ENCODE measurements around the gene SCN2B. TPM values are rescaled to one million over a fixed set of nuclear protein-coding genes. Genes with fewer than 3 reads are reported as not detected.

Gene SCN2B
- total RNA-seq, 2 experiments from 2014 or later, result not detected

DNA sequence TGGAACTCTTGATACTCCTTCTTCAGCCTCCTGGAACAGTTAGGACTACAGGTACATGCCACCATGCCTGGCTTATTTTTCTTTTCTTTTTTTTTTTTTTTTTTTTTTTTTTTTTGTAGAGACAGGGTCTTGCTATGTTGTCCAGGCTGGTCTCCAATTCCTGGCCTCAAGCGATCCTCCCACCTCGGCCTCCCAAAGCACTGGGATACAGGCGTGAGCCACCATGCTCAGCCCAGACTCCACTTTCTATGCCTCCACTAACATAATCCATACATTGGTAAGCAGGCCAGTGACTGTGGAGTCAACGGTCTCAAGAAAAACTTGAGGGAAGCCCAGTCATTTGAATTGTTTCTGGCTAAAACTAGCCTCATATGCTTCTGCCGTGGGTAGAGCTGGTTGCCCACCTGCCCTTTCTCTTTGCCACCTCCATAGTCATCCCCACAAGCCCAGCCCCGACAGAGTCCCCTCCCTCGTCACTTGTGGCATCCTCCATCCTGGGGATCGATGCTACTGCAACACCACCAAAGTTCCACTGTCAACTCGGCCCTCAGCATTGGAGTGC, 2.4 kb downstream of the SCN2B start:
- Mint-ChIP-seq H3K4me3 (no peak overlapping the region), H3K36me3 (ENCODE audit: low read depth) (no peaks in the 10 kb centered on the region), H3K4me1 (ENCODE audit: low read depth) (peaks cover 2% of the 10 kb centered on the region), H3K27me3 (peaks cover 5% of the 10 kb centered on the region), H3K27ac (no peak overlapping the region), H3K9me3 (no peaks in the 10 kb centered on the region)
- TF ChIP-seq, protein P1, sequence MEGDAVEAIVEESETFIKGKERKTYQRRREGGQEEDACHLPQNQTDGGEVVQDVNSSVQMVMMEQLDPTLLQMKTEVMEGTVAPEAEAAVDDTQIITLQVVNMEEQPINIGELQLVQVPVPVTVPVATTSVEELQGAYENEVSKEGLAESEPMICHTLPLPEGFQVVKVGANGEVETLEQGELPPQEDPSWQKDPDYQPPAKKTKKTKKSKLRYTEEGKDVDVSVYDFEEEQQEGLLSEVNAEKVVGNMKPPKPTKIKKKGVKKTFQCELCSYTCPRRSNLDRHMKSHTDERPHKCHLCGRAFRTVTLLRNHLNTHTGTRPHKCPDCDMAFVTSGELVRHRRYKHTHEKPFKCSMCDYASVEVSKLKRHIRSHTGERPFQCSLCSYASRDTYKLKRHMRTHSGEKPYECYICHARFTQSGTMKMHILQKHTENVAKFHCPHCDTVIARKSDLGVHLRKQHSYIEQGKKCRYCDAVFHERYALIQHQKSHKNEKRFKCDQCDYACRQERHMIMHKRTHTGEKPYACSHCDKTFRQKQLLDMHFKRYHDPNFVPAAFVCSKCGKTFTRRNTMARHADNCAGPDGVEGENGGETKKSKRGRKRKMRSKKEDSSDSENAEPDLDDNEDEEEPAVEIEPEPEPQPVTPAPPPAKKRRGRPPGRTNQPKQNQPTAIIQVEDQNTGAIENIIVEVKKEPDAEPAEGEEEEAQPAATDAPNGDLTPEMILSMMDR (IDR thresholded peaks at IDR 0.05), result no peak
- DNase-seq, result no peak
- POLR2A ChIA-PET, result interaction anchor here (1.1 kb wide), 1 partner anchor 14 kb away, joined by 3 read pairs; no protein-coding TSS in a partner anchor
- no peak for ATAC-seq
- intact Hi-C loops (cut with micrococcal nuclease), result no loop called here
- CTCF ChIA-PET, result interaction anchor here (0.8 to 5.8 kb wide), 3 partner anchors 24 to 117 kb away, joined by 3 to 116 read pairs (median 7); no protein-coding TSS in a partner anchor

- POLR2A ChIA-PET, result interaction anchor here (1.0 to 1.4 kb wide), 3 partner anchors 15 to 44 kb away, joined by 3 to 4 read pairs (median 3); no protein-coding TSS in a partner anchor
- intact Hi-C loops (cut with micrococcal nuclease), result no loop called here
- DNase-seq (no peak), ATAC-seq (no peak)
- TF ChIP-seq, protein P1 (IDR thresholded peaks at IDR 0.05), result no peak
- H3K4me3 Mint-ChIP-seq, result no peak overlapping the region
- H3K4me1 Mint-ChIP-seq (ENCODE audit: low read depth), result peaks cover 2% of the 10 kb centered on the region
- H3K27me3 Mint-ChIP-seq, result peaks cover 5% of the 10 kb centered on the region
- no peaks in the 10 kb centered on the region for H3K9me3 Mint-ChIP-seq
- H3K36me3 Mint-ChIP-seq (ENCODE audit: low read depth), result no peaks in the 10 kb centered on the region
- CTCF ChIA-PET, result interaction anchor here (0.5 to 5.8 kb wide), 62 partner anchors 9 to 746 kb away, joined by 3 to 116 read pairs (median 5); partner anchors contain the start of genes MPZL2, PHLDB1 and SCN4B
- no peak overlapping the region for H3K27ac Mint-ChIP-seq
Observed at GRCh38 chr11:118172356-118172755, 4.1 kb downstream of the SCN2B start.

GRCh38 chr11:118171269-118172062, 5.0 kb downstream of the SCN2B start:
- intact Hi-C loops (cut with micrococcal nuclease), result no loop called here
- H3K27ac Mint-ChIP-seq, result no peak overlapping the region

GRCh38 chr11:118170882-118171268, 5.6 kb downstream of the SCN2B start:
- DNase-seq (no peak), ATAC-seq (no peak)
- no peak overlapping the region for H3K4me3 Mint-ChIP-seq
- ChIA-PET POLR2A (interaction anchor here (1.0 to 1.6 kb wide), 6 partner anchors 9 to 52 kb away, joined by 3 to 5 read pairs (median 3); no protein-coding TSS in a partner anchor), CTCF (interaction anchor here (0.7 to 5.8 kb wide), 55 partner anchors 8 to 363 kb away, joined by 3 to 116 read pairs (median 5); partner anchors contain the start of genes MPZL2 and SCN4B)
- TF ChIP-seq, protein P1 (IDR thresholded peaks at IDR 0.05), result no peak
- intact Hi-C loops (cut with micrococcal nuclease), result no loop called here
- H3K9me3 Mint-ChIP-seq, result no peaks in the 10 kb centered on the region
- no peak overlapping the region for H3K27ac Mint-ChIP-seq
- peaks cover 2% of the 10 kb centered on the region for H3K4me1 Mint-ChIP-seq (ENCODE audit: low read depth)
- peaks cover 5% of the 10 kb centered on the region for H3K27me3 Mint-ChIP-seq
- no peaks in the 10 kb centered on the region for H3K36me3 Mint-ChIP-seq (ENCODE audit: low read depth)

More at GRCh38 chr11:118171269-118172062, 5.0 kb downstream of the SCN2B start:
- Mint-ChIP-seq H3K36me3 (ENCODE audit: low read depth) (no peaks in the 10 kb centered on the region), H3K4me3 (no peak overlapping the region), H3K27me3 (peaks cover 5% of the 10 kb centered on the region), H3K4me1 (ENCODE audit: low read depth) (peaks cover 2% of the 10 kb centered on the region), H3K9me3 (no peaks in the 10 kb centered on the region)
- ChIA-PET CTCF (interaction anchor here (0.5 to 5.8 kb wide), 80 partner anchors 9 to 745 kb away, joined by 3 to 116 read pairs (median 4); partner anchors contain the start of genes MPZL2, PHLDB1 and SCN4B), POLR2A (interaction anchor here (1.0 to 1.6 kb wide), 7 partner anchors 9 to 52 kb away, joined by 3 to 5 read pairs (median 3); no protein-coding TSS in a partner anchor)
- TF ChIP-seq, protein P1 (IDR thresholded peaks at IDR 0.05), result peak; percentile 94
- ATAC-seq, result peak; percentile 98
- DNase-seq, result peak; percentile 84
